ENCODE measurements around the gene ZMAT2.

ZMAT2 gene

DNA sequence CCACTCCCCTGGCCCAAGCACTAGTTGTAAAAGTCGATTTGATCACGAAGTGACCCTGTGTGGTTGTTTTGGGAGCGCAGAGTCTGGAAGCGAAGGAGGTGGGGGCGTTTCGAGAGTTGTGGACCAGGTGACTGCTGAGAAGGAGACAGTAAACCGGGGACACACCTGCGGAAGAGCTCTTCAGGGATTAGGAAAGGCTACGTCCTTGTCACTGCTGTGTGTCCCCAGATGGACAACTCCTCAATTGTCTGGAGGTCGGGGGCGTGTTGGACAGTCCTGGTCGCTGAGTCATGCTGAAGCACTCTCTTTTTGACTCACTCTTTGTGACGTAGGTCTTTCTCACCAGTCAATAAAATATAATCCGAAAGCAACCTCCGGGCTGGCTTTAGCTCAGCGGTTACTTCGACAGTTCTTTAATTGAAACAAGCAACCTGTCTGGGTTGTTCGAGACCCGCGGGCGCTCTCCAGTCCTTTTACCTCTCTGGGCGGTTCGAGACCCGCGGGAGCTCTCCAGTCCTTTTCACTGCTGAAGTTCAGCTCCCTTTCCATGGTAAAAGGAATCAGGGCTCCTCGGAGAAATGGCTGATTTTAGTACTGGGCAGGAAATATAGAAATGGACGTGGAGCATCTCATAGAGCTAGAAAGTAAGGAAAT is 10.8 kb downstream of the ZMAT2 start (continued):
- TF ChIP-seq, protein P1, sequence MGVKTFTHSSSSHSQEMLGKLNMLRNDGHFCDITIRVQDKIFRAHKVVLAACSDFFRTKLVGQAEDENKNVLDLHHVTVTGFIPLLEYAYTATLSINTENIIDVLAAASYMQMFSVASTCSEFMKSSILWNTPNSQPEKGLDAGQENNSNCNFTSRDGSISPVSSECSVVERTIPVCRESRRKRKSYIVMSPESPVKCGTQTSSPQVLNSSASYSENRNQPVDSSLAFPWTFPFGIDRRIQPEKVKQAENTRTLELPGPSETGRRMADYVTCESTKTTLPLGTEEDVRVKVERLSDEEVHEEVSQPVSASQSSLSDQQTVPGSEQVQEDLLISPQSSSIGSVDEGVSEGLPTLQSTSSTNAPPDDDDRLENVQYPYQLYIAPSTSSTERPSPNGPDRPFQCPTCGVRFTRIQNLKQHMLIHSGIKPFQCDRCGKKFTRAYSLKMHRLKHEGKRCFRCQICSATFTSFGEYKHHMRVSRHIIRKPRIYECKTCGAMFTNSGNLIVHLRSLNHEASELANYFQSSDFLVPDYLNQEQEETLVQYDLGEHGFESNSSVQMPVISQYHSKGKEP (tag by site-specific recombination; IDR thresholded peaks at IDR 0.05), result peak; percentile 77; the same call in 1 of the 2 replicates
- TF ChIP-seq, protein P2, sequence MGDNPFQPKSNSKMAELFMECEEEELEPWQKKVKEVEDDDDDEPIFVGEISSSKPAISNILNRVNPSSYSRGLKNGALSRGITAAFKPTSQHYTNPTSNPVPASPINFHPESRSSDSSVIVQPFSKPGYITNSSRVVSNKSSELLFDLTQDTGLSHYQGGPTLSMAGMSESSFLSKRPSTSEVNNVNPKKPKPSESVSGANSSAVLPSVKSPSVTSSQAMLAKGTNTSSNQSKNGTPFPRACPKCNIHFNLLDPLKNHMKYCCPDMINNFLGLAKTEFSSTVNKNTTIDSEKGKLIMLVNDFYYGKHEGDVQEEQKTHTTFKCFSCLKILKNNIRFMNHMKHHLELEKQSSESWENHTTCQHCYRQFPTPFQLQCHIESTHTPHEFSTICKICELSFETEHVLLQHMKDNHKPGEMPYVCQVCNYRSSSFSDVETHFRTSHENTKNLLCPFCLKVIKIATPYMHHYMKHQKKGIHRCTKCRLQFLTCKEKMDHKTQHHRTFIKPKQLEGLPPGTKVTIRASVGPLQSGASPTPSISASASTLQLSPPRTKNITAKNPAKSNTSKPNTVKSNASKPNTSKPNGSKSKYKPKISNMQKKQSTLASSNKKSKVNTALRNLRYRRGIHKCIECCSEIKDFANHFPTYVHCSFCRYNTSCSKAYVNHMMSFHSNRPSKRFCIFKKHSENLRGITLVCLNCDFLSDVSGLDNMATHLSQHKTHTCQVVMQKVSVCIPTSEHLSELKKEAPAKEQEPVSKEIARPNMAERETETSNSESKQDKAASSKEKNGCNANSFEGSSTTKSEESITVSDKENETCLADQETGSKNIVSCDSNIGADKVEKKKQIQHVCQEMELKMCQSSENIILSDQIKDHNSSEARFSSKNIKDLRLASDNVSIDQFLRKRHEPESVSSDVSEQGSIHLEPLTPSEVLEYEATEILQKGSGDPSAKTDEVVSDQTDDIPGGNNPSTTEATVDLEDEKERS (tag by site-specific recombination; IDR thresholded peaks at IDR 0.05), result 0 out of 2 replicates have a peak, but pooled peaks have one; percentile 15
- TF ChIP-seq ZNF654 (tag by site-specific recombination; IDR thresholded peaks at IDR 0.05; ENCODE audit: low read depth) (0 out of 2 replicates have a peak, but pooled peaks have one; percentile 2), ZBTB7A (tag by site-specific recombination; IDR thresholded peaks at IDR 0.05; ENCODE audit: low read depth) (0 out of 2 replicates have a peak, but pooled peaks have one; percentile 62), ZNF555 (tag by site-specific recombination; conservative IDR thresholded peaks at IDR 0.05) (no peak), ZNF785 (tag by site-specific recombination; IDR thresholded peaks at IDR 0.05) (no peak), ZNF423 (tag by site-specific recombination; IDR thresholded peaks at IDR 0.05) (no peak), ZNF169 (tag by site-specific recombination; IDR thresholded peaks at IDR 0.05) (no peak), MZF1 (tag by site-specific recombination; IDR thresholded peaks at IDR 0.05; ENCODE audit: borderline replicate concordance) (no peak), ZNF624 (tag by site-specific recombination; IDR thresholded peaks at IDR 0.05) (no peak), SP2 (tag by site-specific recombination; IDR thresholded peaks at IDR 0.05) (peak; percentile 46), ZNF292 (tag by site-specific recombination; IDR thresholded peaks at IDR 0.05; ENCODE audit: borderline replicate concordance, low read depth) (no peak), ZNF16 (tag by site-specific recombination; IDR thresholded peaks at IDR 0.05; ENCODE audit: low read depth) (no peak), ZNF341 (tag by site-specific recombination; IDR thresholded peaks at IDR 0.05; ENCODE audit: low read depth) (no peak), ZNF48 (tag by site-specific recombination; IDR thresholded peaks at IDR 0.05) (no peak), ZNF530 (tag by site-specific recombination; IDR thresholded peaks at IDR 0.05; ENCODE audit: low read depth) (no peak), ZNF561 (tag by site-specific recombination; IDR thresholded peaks at IDR 0.05; ENCODE audit: borderline replicate concordance) (peak; percentile 85; the same call in 1 of the 2 replicates), KLF16 (tag by site-specific recombination; IDR thresholded peaks at IDR 0.05) (peak; percentile 75), ZNF626 (tag by site-specific recombination; IDR thresholded peaks at IDR 0.05) (no peak), YY1 (tag by site-specific recombination; IDR thresholded peaks at IDR 0.05) (peak; percentile 66; the same call in 1 of the 2 replicates), ZNF707 (tag by site-specific recombination; IDR thresholded peaks at IDR 0.05) (no peak), ZNF155 (tag by site-specific recombination; IDR thresholded peaks at IDR 0.05) (no peak), ZNF24 (tag by site-specific recombination; IDR thresholded peaks at IDR 0.05) (peak; percentile 75; the same call in 1 of the 2 replicates)
- TF ChIP-seq, protein P3, sequence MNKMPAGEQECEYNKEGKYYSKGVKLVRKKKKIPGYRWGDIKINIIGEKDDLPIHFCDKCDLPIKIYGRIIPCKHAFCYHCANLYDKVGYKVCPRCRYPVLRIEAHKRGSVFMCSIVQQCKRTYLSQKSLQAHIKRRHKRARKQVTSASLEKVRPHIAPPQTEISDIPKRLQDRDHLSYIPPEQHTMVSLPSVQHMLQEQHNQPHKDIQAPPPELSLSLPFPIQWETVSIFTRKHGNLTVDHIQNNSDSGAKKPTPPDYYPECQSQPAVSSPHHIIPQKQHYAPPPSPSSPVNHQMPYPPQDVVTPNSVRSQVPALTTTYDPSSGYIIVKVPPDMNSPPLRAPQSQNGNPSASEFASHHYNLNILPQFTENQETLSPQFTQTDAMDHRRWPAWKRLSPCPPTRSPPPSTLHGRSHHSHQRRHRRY (tag by site-specific recombination; IDR thresholded peaks at IDR 0.05), result no peak
- TF ChIP-seq, protein P4, sequence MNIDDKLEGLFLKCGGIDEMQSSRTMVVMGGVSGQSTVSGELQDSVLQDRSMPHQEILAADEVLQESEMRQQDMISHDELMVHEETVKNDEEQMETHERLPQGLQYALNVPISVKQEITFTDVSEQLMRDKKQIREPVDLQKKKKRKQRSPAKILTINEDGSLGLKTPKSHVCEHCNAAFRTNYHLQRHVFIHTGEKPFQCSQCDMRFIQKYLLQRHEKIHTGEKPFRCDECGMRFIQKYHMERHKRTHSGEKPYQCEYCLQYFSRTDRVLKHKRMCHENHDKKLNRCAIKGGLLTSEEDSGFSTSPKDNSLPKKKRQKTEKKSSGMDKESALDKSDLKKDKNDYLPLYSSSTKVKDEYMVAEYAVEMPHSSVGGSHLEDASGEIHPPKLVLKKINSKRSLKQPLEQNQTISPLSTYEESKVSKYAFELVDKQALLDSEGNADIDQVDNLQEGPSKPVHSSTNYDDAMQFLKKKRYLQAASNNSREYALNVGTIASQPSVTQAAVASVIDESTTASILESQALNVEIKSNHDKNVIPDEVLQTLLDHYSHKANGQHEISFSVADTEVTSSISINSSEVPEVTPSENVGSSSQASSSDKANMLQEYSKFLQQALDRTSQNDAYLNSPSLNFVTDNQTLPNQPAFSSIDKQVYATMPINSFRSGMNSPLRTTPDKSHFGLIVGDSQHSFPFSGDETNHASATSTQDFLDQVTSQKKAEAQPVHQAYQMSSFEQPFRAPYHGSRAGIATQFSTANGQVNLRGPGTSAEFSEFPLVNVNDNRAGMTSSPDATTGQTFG (tag by site-specific recombination; IDR thresholded peaks at IDR 0.05; ENCODE audit: borderline replicate concordance), result 0 out of 2 replicates have a peak, but pooled peaks have one; percentile 21
- TF ChIP-seq, protein P5, sequence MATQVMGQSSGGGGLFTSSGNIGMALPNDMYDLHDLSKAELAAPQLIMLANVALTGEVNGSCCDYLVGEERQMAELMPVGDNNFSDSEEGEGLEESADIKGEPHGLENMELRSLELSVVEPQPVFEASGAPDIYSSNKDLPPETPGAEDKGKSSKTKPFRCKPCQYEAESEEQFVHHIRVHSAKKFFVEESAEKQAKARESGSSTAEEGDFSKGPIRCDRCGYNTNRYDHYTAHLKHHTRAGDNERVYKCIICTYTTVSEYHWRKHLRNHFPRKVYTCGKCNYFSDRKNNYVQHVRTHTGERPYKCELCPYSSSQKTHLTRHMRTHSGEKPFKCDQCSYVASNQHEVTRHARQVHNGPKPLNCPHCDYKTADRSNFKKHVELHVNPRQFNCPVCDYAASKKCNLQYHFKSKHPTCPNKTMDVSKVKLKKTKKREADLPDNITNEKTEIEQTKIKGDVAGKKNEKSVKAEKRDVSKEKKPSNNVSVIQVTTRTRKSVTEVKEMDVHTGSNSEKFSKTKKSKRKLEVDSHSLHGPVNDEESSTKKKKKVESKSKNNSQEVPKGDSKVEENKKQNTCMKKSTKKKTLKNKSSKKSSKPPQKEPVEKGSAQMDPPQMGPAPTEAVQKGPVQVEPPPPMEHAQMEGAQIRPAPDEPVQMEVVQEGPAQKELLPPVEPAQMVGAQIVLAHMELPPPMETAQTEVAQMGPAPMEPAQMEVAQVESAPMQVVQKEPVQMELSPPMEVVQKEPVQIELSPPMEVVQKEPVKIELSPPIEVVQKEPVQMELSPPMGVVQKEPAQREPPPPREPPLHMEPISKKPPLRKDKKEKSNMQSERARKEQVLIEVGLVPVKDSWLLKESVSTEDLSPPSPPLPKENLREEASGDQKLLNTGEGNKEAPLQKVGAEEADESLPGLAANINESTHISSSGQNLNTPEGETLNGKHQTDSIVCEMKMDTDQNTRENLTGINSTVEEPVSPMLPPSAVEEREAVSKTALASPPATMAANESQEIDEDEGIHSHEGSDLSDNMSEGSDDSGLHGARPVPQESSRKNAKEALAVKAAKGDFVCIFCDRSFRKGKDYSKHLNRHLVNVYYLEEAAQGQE (tag by site-specific recombination; IDR thresholded peaks at IDR 0.05), result peak; percentile 97

Data from HEK293 (cell line).